ENCODE measurements around the gene NAV3.

GRCh38 chr12:77861317-77861716, 30.6 kb downstream of the NAV3 start:
- TF ChIP-seq, protein P1, sequence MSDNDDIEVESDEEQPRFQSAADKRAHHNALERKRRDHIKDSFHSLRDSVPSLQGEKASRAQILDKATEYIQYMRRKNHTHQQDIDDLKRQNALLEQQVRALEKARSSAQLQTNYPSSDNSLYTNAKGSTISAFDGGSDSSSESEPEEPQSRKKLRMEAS (IDR thresholded peaks at IDR 0.05; ENCODE audit: low read depth), result no peak
- TF ChIP-seq EP300 (IDR thresholded peaks at IDR 0.05; ENCODE audit: borderline replicate concordance in 1 of 2, low read depth in 1 of 2, low read length in 1 of 2) (peak; percentile 28 to 50; a peak in 2 of 4 replicates), NFIC (IDR thresholded peaks at IDR 0.05; ENCODE audit: borderline replicate concordance) (peak; percentile 23; the same call in 1 of the 2 replicates), CTCF (IDR thresholded peaks at IDR 0.05) (no peak), EZH2phosphoT487 (IDR thresholded peaks at IDR 0.05; ENCODE audit: borderline replicate concordance, low read depth) (no peak), SIN3A (IDR thresholded peaks at IDR 0.05; ENCODE audit: borderline replicate concordance, low read depth, low read length) (no peak), USF2 (IDR thresholded peaks at IDR 0.05; ENCODE audit: borderline replicate concordance, low read depth, low read length) (no peak), MXI1 (IDR thresholded peaks at IDR 0.05; ENCODE audit: low read depth, low read length) (no peak)
- TF ChIP-seq, protein P2, sequence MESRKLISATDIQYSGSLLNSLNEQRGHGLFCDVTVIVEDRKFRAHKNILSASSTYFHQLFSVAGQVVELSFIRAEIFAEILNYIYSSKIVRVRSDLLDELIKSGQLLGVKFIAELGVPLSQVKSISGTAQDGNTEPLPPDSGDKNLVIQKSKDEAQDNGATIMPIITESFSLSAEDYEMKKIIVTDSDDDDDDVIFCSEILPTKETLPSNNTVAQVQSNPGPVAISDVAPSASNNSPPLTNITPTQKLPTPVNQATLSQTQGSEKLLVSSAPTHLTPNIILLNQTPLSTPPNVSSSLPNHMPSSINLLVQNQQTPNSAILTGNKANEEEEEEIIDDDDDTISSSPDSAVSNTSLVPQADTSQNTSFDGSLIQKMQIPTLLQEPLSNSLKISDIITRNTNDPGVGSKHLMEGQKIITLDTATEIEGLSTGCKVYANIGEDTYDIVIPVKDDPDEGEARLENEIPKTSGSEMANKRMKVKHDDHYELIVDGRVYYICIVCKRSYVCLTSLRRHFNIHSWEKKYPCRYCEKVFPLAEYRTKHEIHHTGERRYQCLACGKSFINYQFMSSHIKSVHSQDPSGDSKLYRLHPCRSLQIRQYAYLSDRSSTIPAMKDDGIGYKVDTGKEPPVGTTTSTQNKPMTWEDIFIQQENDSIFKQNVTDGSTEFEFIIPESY (IDR thresholded peaks at IDR 0.05; ENCODE audit: borderline replicate concordance, low read depth), result no peak
- TF ChIP-seq, protein P3, sequence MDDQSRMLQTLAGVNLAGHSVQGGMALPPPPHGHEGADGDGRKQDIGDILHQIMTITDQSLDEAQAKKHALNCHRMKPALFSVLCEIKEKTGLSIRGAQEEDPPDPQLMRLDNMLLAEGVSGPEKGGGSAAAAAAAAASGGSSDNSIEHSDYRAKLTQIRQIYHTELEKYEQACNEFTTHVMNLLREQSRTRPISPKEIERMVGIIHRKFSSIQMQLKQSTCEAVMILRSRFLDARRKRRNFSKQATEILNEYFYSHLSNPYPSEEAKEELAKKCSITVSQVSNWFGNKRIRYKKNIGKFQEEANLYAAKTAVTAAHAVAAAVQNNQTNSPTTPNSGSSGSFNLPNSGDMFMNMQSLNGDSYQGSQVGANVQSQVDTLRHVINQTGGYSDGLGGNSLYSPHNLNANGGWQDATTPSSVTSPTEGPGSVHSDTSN (IDR thresholded peaks at IDR 0.05), result peak; percentile 87
